HG02610 (cell line): ENCODE measurements around the gene C1QL1.

ENCODE experiments used
- ATAC-seq: cut with Tn5 transposase; IDR thresholded peaks from one replicate; pipeline ENCODE4 v1.9.1; 2021; ENCODE audit warnings: mild to moderate bottlenecking, moderate library complexity; ENCODE audit not compliant: unreplicated experiment

The C1QL1 gene

GRCh38 chr17:44968225-44969143 lies at the start of gene C1QL1:
Gene C1QL1 (minus strand): TSS chr17:44968303. CDS start chr17:44968048, 255 bp downstream.
- peak; percentile 90 for ATAC-seq

- ATAC-seq: no peak
Measured at GRCh38 chr17:45016823-45017222, 48.7 kb upstream of the C1QL1 start.

- ATAC-seq: no peak
Measured at GRCh38 chr17:45016237-45016636, 48.1 kb upstream of the C1QL1 start.

GRCh38 chr17:45013021-45013997 lies 45.2 kb upstream of the C1QL1 start:
- ATAC-seq: no peak

GRCh38 chr17:45011767-45012166 lies 43.7 kb upstream of the C1QL1 start:
- no peak for ATAC-seq

- no peak for ATAC-seq
Measured at GRCh38 chr17:45009676-45010467, 41.8 kb upstream of the C1QL1 start.

GRCh38 chr17:45008216-45008615 lies 40.1 kb upstream of the C1QL1 start:
- ATAC-seq: no peak

GRCh38 chr17:45006927-45007461 lies 38.9 kb upstream of the C1QL1 start:
- ATAC-seq: no peak

- no peak for ATAC-seq
Measured at GRCh38 chr17:45005700-45006099, 37.6 kb upstream of the C1QL1 start.

GRCh38 chr17:45004388-45004787 lies 36.3 kb upstream of the C1QL1 start:
- ATAC-seq: no peak

GRCh38 chr17:45003877-45004276 lies 35.8 kb upstream of the C1QL1 start:
- no peak for ATAC-seq

- no peak for ATAC-seq
Measured at GRCh38 chr17:45001310-45001709, 33.2 kb upstream of the C1QL1 start.

- no peak for ATAC-seq
Measured at GRCh38 chr17:44999433-44999832, 31.3 kb upstream of the C1QL1 start.

- no peak for ATAC-seq
Measured at GRCh38 chr17:44998646-44999045, 30.5 kb upstream of the C1QL1 start.

- ATAC-seq: no peak
Measured at GRCh38 chr17:44997733-44998520, 29.8 kb upstream of the C1QL1 start.

GRCh38 chr17:44996304-44996703 lies 28.2 kb upstream of the C1QL1 start:
- no peak for ATAC-seq

GRCh38 chr17:44995436-44996001 lies 27.4 kb upstream of the C1QL1 start:
- no peak for ATAC-seq

- no peak for ATAC-seq
Measured at GRCh38 chr17:44992242-44992939, 24.3 kb upstream of the C1QL1 start.

- no peak for ATAC-seq
Measured at GRCh38 chr17:44990994-44991393, 22.9 kb upstream of the C1QL1 start.
